ENCODE measurements around the gene HADHA.

The HADHA gene

DNA sequence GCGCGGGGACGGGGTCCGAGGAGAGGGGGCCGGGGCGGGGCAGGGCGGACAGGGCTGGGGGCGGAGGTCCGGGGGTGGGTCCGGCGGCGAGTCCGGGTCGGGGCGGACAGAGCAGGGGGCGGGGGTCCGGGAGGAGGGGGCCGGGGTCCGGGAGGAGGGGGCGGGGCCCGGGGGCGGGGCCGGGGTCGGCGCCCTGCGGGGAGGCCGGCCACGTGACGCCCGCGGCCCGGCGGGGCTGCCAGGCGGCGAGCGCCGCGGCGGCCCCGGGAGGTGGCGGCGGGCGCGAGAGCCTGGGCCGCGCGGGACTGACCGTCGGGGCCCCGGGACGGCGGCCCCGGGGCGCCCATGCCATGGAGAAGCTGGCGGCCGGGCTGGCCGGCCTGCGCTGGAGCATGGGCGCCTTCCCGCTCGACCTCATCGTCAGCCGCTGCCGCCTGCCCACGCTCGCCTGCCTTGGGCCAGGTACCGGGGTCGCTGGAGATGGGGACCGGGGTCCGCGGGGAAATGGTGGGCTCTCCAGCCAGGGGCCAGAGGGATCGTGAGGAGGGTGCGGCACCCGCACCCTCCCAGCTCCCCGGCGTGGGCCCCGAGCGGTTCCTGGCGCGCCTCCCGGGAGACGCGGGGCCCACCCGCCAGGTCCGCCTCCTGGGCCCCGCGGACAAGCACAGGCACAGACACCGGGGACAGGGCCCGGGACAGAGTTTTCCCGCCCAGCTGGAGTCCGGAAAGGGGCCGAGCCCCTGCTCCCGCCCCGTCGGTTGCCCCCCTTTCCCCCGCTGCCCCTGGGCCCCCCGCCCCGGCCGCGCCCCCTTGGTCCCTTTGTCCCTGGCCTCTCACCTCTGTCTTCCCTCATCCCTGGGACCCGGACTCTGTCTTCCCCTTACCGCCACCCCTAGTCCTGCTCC lies 71.3 kb downstream of the HADHA start, which contains the start of gene GAREM2:
Gene GAREM2, plus strand, starts transcription at position 218 of the 905 bp plus-strand sequence. Its CDS starts 133 bp downstream, at position 351.
- Histone ChIP-seq H3K36me3 (replicated peaks; ENCODE audit: low read depth, low read length) (no peaks in the 10 kb centered on the region), H3K27me3 (ENCODE audit: low read depth, low read length) (no peaks in the 10 kb centered on the region), H3K27ac (ENCODE audit: low read length) (no peak within 1 kb of the TSS), H3K9me3 (ENCODE audit: insufficient read depth, low read length) (no peaks in the 10 kb centered on the region), H3K9ac (ENCODE audit: low read length) (peak within 1 kb of the TSS; percentile 48; the same call in 1 of the 2 replicates), H2AFZ (ENCODE audit: low read depth, low read length) (no peak within 1 kb of the TSS), H3K4me2 (ENCODE audit: low read length) (peak within 1 kb of the TSS; percentile 69), H4K20me1 (ENCODE audit: insufficient read depth, low read length) (no peaks in the 10 kb centered on the region), H3K4me3 (ENCODE audit: low read length) (peak within 1 kb of the TSS; percentile 76), H3K4me1 (ENCODE audit: low read length) (peaks cover 14% of the 10 kb centered on the region), H3K79me2 (ENCODE audit: low read length) (no peaks in the 10 kb centered on the region)
- no peak for TF ChIP-seq EZH2phosphoT487 (IDR thresholded peaks at IDR 0.05; ENCODE audit: low read depth)
- TF ChIP-seq, protein P1, sequence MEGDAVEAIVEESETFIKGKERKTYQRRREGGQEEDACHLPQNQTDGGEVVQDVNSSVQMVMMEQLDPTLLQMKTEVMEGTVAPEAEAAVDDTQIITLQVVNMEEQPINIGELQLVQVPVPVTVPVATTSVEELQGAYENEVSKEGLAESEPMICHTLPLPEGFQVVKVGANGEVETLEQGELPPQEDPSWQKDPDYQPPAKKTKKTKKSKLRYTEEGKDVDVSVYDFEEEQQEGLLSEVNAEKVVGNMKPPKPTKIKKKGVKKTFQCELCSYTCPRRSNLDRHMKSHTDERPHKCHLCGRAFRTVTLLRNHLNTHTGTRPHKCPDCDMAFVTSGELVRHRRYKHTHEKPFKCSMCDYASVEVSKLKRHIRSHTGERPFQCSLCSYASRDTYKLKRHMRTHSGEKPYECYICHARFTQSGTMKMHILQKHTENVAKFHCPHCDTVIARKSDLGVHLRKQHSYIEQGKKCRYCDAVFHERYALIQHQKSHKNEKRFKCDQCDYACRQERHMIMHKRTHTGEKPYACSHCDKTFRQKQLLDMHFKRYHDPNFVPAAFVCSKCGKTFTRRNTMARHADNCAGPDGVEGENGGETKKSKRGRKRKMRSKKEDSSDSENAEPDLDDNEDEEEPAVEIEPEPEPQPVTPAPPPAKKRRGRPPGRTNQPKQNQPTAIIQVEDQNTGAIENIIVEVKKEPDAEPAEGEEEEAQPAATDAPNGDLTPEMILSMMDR (IDR thresholded peaks at IDR 0.05; ENCODE audit: low read depth, low read length) = no peak

DNA sequence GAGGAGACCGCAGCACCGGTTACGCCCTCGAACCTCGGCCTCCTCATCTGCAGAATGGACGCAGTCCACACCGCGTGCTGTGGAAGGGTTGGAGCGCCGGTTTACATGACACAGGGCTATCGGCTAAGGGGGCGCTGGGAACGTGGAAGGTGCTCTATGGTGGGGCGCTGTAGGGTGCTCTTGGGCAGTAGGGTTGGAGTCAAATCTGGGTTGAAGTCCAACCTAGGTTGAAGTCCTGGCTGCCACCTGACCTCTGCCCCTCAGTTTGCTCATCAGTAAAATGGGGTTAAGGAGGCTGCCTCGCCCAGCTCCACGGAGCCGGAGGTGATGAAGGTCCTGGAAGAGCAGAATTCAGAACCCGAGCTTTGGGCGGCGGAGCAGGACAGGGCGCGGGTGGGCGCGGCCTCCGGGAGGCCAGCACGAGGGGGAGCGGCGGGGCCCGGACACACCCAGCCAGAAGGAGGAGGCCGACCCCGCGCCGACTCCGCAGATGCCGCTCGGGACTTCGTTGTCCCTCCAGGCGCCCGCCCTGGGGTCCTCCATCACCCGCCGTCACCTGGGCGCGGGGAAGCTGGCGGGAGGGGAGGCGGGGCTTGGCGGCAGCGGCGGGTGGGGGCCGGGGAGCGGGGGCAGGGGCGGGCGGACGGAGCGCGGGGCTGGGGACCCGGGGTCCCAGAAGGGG lies 72.1 kb downstream of the HADHA start:
- H3K36me3 ChIP-seq (replicated peaks; ENCODE audit: low read depth, low read length) = no peaks in the 10 kb centered on the region
- peaks cover 14% of the 10 kb centered on the region for H3K4me1 ChIP-seq (ENCODE audit: low read length)
- no peaks in the 10 kb centered on the region for H3K27me3 ChIP-seq (ENCODE audit: low read depth, low read length)
- no peaks in the 10 kb centered on the region for H3K9me3 ChIP-seq (ENCODE audit: insufficient read depth, low read length)
- TF ChIP-seq, protein P1 (IDR thresholded peaks at IDR 0.05; ENCODE audit: low read depth, low read length) = no peak
- TF ChIP-seq EZH2phosphoT487 (IDR thresholded peaks at IDR 0.05; ENCODE audit: low read depth) = no peak
- H4K20me1 ChIP-seq (ENCODE audit: insufficient read depth, low read length) = no peaks in the 10 kb centered on the region
- no peak overlapping the region for H2AFZ ChIP-seq (ENCODE audit: low read depth, low read length)
- no peak overlapping the region; the same call in 1 of the 2 replicates for H3K4me2 ChIP-seq (ENCODE audit: low read length)
- H3K27ac ChIP-seq (ENCODE audit: low read length) = no peak overlapping the region
- no peak overlapping the region for H3K9ac ChIP-seq (ENCODE audit: low read length)
- no peaks in the 10 kb centered on the region for H3K79me2 ChIP-seq (ENCODE audit: low read length)
- H3K4me3 ChIP-seq (ENCODE audit: low read length) = no peak overlapping the region

DNA sequence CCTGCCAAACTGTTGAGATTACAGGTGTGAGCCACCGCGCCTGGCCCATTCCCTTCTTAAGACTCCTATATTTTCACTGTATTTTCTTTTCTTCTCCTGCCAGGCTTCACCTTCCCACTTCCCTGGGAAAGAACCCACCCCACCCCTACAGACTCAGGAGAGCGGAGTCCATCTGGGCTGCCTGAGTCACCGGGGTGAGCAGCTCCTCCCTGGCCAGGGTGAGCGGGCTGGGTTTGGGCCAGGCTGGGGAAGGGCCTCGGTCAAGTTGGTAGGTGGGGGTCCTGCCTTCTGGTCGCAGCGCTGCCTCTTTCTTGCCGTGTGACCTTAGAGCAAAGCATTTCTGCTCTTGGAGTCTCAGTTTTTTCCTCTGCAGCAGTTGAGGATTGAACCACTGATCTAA lies 73.6 kb downstream of the HADHA start:
- Histone ChIP-seq H3K4me2 (ENCODE audit: low read length) (no peak overlapping the region), H3K9ac (ENCODE audit: low read length) (no peak overlapping the region), H3K27ac (ENCODE audit: low read length) (no peak overlapping the region), H4K20me1 (ENCODE audit: insufficient read depth, low read length) (no peaks in the 10 kb centered on the region), H3K4me1 (ENCODE audit: low read length) (peaks cover 12% of the 10 kb centered on the region), H3K79me2 (ENCODE audit: low read length) (no peaks in the 10 kb centered on the region), H2AFZ (ENCODE audit: low read depth, low read length) (no peak overlapping the region), H3K4me3 (ENCODE audit: low read length) (no peak overlapping the region), H3K27me3 (ENCODE audit: low read depth, low read length) (no peaks in the 10 kb centered on the region), H3K9me3 (ENCODE audit: insufficient read depth, low read length) (no peaks in the 10 kb centered on the region), H3K36me3 (replicated peaks; ENCODE audit: low read depth, low read length) (no peaks in the 10 kb centered on the region)
- no peak for TF ChIP-seq EZH2phosphoT487 (IDR thresholded peaks at IDR 0.05; ENCODE audit: low read depth)
- TF ChIP-seq, protein P1 (IDR thresholded peaks at IDR 0.05; ENCODE audit: low read depth, low read length) = no peak
